ENCODE results near the gene PYROXD2.

DNA sequence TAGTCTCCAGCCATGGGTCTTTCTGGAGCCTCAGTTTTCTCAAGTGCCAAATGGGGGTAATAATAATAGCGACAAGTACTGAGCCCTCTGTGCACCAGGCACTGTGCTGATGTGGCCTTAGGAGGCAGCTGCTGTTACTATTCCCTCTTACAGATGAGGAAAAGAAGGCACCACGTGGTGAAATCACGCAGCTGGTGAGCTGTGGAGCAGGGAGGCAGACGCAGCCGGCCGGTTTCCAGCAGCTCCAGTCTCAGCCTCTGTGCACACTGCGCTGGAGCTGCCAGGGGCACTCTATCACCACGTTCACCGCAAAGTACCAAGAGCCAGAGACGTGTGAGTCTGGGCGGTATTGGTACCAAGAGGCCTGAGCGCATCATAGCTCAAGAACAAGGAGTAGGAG is 9.6 kb downstream of the PYROXD2 start:
- TF ChIP-seq TAF1 (IDR thresholded peaks at IDR 0.05; ENCODE audit: low read depth), result no peak
- TF ChIP-seq MXI1 (conservative IDR thresholded peaks at IDR 0.05; ENCODE audit: poor library complexity, severe bottlenecking), result no peak
- no peak for TF ChIP-seq EZH2 (IDR thresholded peaks at IDR 0.05; ENCODE audit: borderline replicate concordance, insufficient read depth, low read length, poor library complexity, severe bottlenecking)

Measured in neural cell (in vitro differentiated cells).